ENCODE results near the gene ABCA4.

DNA sequence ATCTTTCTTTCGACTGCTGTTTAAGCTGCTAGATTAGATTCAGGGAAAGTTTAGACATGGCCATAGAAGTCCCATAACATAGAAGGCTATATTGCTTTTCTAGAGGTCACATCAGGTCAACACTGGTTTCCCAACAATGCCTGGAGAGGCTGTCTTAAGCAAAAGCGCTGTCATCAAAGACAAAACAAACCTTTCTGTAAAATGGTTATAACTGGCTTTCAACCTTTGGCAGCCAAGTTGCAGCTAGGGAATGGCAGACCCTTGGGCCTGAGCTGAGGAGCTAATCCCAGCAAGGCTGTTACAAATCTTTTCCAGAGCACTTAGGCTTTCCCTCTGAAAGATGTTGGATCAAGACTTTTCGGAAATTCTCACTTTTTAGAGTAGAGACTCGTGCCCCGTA lies 11.2 kb upstream of the ABCA4 start:
- no peak for TF ChIP-seq POLR2A (IDR thresholded peaks at IDR 0.05; ENCODE audit: control extremely low read depth in 1 of 2, low read depth in 2 of 2, low read length in 2 of 2)
- TF ChIP-seq, protein P1, sequence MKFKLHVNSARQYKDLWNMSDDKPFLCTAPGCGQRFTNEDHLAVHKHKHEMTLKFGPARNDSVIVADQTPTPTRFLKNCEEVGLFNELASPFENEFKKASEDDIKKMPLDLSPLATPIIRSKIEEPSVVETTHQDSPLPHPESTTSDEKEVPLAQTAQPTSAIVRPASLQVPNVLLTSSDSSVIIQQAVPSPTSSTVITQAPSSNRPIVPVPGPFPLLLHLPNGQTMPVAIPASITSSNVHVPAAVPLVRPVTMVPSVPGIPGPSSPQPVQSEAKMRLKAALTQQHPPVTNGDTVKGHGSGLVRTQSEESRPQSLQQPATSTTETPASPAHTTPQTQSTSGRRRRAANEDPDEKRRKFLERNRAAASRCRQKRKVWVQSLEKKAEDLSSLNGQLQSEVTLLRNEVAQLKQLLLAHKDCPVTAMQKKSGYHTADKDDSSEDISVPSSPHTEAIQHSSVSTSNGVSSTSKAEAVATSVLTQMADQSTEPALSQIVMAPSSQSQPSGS (IDR thresholded peaks at IDR 0.05; ENCODE audit: low read length): no peak
- TF ChIP-seq EZH2 (IDR thresholded peaks at IDR 0.05; ENCODE audit: low read depth, low read length, severe bottlenecking): no peak
- TF ChIP-seq KDM5A (IDR thresholded peaks at IDR 0.05; ENCODE audit: low read length): no peak
- no peak for TF ChIP-seq CTCF (IDR thresholded peaks at IDR 0.05; ENCODE audit: control extremely low read depth in 1 of 3, insufficient read depth in 1 of 3, low read depth in 1 of 3, low read length in 3 of 3)
- no peak for TF ChIP-seq TAF1 (IDR thresholded peaks at IDR 0.05; ENCODE audit: low read depth, low read length)
- no peak for TF ChIP-seq POLR2AphosphoS5 (IDR thresholded peaks at IDR 0.05; ENCODE audit: low read depth, low read length)
- TF ChIP-seq, protein P2, sequence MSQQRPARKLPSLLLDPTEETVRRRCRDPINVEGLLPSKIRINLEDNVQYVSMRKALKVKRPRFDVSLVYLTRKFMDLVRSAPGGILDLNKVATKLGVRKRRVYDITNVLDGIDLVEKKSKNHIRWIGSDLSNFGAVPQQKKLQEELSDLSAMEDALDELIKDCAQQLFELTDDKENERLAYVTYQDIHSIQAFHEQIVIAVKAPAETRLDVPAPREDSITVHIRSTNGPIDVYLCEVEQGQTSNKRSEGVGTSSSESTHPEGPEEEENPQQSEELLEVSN (IDR thresholded peaks at IDR 0.05): no peak
- no peak for TF ChIP-seq BACH1 (IDR thresholded peaks at IDR 0.05; ENCODE audit: low read length)
- no peak for TF ChIP-seq GABPA (IDR thresholded peaks at IDR 0.05; ENCODE audit: borderline replicate concordance, insufficient read depth, low read length)
- no peak for TF ChIP-seq EGR1 (IDR thresholded peaks at IDR 0.05; ENCODE audit: borderline replicate concordance, low read depth, low read length)
- no peak for TF ChIP-seq CBX5 (IDR thresholded peaks at IDR 0.05; ENCODE audit: low read depth, low read length)
